Prostate gland (tissue), 2 donors: ENCODE data around the gene CENPT.

Source experiments
- POLR2A ChIP-seq: fragments of 450-650 bp; IDR thresholded peaks from one replicate; pipeline ENCODE4 v1.6.1; 2016; ENCODE audit warnings: antibody characterized with exemption, mild to moderate bottlenecking
- POLR2AphosphoS5 ChIP-seq: sonication (generic); formaldehyde crosslinking; IDR thresholded peaks from one replicate; pipeline ENCODE4 v1.6.1; 2017; ENCODE audit warnings: antibody characterized with exemption
- TF ChIP-seq, protein P1 (sequence below), 4 experiments: fragments of 200-600 bp in 2 of 4; fragments of 450-650 bp in 2 of 4; sonication (generic) in 2 of 4; IDR thresholded peaks; 1 replicate in 3 of 4; 2 replicates in 1 of 4; pipeline ENCODE4 v1.5.1; 2016 to 2019; ENCODE audit warnings: antibody characterized with exemption in 4 of 4, mild to moderate bottlenecking in 2 of 4, moderate library complexity in 2 of 4

DNA sequence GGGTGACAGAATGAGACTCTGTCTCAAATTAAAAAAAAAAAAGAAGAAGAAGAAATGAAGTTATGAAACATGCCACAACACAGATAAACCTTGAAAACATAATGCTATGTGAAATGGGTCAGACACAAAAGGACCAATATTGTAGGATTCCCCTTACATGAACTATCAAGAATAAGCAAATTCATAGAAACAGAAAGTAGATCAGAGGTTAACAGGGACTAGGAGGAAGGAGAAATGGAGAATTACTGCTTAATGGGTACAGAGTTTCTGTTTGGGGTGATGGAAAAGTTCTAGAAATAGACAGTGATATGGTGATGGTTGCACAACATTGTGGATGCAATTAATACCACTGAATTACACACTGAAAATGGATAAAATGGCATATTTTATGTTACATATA lies 57.4 kb downstream of the CENPT start:
- TF ChIP-seq POLR2A (no peak), POLR2AphosphoS5 (no peak)
- TF ChIP-seq, protein P1, sequence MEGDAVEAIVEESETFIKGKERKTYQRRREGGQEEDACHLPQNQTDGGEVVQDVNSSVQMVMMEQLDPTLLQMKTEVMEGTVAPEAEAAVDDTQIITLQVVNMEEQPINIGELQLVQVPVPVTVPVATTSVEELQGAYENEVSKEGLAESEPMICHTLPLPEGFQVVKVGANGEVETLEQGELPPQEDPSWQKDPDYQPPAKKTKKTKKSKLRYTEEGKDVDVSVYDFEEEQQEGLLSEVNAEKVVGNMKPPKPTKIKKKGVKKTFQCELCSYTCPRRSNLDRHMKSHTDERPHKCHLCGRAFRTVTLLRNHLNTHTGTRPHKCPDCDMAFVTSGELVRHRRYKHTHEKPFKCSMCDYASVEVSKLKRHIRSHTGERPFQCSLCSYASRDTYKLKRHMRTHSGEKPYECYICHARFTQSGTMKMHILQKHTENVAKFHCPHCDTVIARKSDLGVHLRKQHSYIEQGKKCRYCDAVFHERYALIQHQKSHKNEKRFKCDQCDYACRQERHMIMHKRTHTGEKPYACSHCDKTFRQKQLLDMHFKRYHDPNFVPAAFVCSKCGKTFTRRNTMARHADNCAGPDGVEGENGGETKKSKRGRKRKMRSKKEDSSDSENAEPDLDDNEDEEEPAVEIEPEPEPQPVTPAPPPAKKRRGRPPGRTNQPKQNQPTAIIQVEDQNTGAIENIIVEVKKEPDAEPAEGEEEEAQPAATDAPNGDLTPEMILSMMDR (IDR thresholded peaks at IDR 0.05): no peak
